HG03342 (cell line): ENCODE results near the gene SF3B2.

Experiments
- ATAC-seq: cut with Tn5 transposase; IDR thresholded peaks from one replicate; pipeline ENCODE4 v1.9.1; 2021; ENCODE audit warnings: mild to moderate bottlenecking, moderate library complexity; ENCODE audit not compliant: unreplicated experiment

The SF3B2 gene

GRCh38 chr11:66048547-66049323 lies 3.4 kb upstream of the SF3B2 start, which contains the start of gene GAL3ST3:
Gene GAL3ST3 (minus strand): TSS chr11:66049161. CDS start chr11:66045415, 3,746 bp downstream.
- no peak for ATAC-seq

DNA sequence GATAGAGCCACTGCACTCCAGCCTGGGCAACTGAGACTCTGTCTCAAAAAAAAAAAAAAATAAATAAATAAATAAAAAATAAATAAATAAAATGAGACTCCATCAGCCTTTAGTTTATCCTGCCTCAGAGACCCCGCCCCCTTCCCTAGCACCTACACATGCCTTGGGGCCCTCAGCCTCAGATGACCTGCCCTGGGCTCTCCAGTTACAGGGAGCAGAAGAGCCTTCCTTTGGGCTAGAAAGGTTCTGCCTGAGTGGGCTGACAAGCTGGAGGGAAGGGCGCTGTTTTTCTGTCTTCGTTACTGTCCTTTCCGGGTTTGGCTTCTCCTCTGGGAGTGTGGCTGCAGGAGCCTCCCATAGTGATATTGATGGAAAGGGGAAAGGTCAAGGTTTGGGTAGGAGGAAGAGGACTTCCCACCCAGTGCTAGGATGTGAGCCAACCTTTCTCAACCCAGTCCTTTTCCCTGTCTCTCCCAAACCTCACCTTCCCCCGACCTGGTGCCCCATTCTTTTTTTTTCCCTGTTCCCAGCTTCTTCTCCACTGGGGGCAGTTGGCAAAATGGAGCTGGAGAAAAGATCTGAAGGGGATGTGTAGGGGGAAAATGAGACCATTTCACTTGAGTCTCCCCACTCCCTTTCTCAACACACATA lies 1.5 kb upstream of the SF3B2 start:
- ATAC-seq, result no peak

GRCh38 chr11:66051371-66051765 lies 796 bp upstream of the SF3B2 start:
- no peak for ATAC-seq

- no peak for ATAC-seq
Measured at GRCh38 chr11:66052664-66052982, 459 bp downstream of the SF3B2 start.

GRCh38 chr11:66055021-66055420 lies 2.9 kb downstream of the SF3B2 start:
- no peak for ATAC-seq

DNA sequence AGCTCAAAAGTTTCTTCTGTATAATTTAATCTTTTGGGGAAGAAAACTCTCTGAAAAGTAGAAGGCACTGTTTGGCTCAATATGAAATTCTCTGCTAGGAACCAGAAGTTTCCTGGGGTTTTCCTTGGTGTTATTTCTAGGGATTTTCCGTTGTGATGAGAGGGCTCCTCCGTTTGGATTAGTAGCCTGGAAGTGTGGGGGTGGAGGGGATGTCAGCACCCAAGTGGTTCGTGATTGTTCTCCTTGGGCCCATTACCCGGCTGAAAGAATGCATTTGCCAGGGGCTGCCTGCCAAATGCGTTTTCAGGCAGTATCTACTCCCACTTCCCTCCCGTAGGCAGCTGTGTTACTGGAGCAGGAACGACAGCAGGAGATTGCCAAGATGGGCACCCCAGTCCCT lies 4.3 kb downstream of the SF3B2 start:
- ATAC-seq, result no peak

- no peak for ATAC-seq
Measured at GRCh38 chr11:66059966-66060680, 8.0 kb downstream of the SF3B2 start.

DNA sequence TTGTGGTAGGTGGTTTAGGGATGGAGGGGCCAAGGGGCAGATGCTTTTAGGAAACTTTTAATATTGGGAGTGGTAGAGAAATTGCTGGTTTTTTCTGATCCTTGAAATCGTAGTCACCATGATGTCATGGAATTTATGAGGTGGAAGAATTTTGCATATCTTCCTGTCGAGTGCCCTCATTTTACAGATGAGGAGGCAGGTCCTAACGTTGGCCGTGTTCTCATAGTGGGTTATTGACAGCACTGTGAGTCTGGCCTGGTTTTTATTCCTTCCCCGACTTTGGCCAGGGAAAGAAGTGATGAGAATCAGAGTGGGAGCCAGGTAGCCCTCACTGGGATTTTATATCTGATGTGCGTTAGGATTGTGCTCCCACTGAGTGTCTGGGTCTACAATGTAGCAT lies 9.1 kb downstream of the SF3B2 start:
- no peak for ATAC-seq

- no peak for ATAC-seq
Measured at GRCh38 chr11:66062408-66062807, 10.2 kb downstream of the SF3B2 start.

DNA sequence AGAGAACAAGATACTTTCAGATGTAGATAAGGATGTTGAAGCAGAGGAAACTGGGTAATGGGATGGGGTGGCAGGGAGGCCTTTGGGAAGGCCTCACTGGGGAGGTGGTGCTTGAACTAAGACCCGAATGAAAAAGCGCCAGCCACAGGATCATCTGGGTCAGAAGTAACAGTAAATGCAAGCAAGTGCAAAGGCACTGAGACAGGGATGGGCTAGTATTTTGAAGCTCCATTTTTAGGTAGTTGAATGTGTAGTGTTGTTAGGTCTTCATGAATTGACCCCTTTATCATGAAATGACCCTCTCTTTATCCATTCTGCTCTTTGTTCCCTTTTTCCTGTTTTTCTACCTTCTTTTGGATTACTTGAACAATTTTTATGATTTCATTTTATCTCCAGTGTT lies 11.7 kb downstream of the SF3B2 start:
- ATAC-seq, result no peak

DNA sequence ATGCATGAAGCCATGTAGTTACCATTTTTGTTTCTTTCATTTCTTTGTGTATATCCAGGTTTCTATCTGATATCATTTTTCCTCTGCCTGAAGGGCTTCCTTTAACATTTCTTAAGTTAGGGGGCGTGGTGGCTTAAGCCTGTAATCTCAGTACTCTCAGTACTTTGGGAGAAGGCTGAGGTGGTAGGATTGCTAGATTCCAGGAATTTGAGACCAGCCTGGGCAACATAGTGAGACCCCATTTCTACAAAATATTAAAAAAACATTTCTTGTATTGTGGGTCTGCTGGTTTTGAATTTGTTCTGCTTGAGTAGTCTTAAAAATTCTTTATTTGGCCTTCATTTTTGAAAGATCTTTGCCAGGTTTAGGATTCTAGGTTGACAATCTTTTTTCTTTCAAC lies 12.4 kb downstream of the SF3B2 start:
- ATAC-seq, result no peak

GRCh38 chr11:66066751-66067150 lies 14.6 kb downstream of the SF3B2 start:
- no peak for ATAC-seq

GRCh38 chr11:66067640-66068039 lies 15.5 kb downstream of the SF3B2 start:
- no peak for ATAC-seq

GRCh38 chr11:66068154-66068821 lies 16.1 kb downstream of the SF3B2 start:
- no peak for ATAC-seq

GRCh38 chr11:66068923-66069714 lies 17.0 kb downstream of the SF3B2 start:
- no peak for ATAC-seq

- peak; percentile 40 for ATAC-seq
Measured at GRCh38 chr11:66069715-66070603, 17.8 kb downstream of the SF3B2 start, which contains the start of gene PACS1. Gene PACS1 (plus strand): TSS chr11:66070272. CDS start chr11:66070487, 215 bp downstream.

DNA sequence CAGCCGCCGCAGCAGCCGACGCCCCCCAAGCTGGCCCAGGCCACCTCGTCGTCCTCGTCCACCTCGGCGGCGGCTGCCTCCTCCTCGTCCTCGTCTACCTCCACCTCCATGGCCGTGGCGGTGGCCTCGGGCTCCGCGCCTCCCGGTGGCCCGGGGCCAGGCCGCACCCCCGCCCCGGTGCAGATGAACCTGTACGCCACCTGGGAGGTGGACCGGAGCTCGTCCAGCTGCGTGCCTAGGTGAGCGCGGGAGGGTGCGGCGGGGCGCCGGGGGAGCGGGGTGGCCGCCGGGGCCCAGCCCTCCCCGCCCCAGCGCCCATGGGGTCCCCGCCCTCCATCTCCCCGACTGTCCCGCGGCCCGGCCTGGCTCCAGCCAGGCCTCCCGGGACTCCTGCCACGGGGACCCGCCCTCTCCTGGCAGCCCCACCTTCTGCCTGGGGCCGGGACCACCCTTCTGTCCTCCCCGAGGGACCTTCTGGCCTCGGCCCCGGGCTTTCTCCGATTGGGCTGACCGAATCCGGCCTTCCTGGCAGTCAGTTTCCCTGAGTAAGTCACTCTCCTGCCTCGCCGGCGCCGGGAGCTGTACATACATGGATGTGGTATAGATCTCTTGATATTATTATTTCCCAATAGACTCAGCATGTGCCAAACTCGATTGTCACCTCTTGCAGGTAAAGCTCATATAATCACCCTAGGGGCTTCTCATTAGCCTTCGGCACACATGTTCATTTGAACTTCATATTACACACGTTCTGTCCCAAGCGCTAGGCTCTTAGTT lies 18.6 kb downstream of the SF3B2 start:
- ATAC-seq, result peak; percentile 9

- no peak for ATAC-seq
Measured at GRCh38 chr11:66071381-66071801, 19.2 kb downstream of the SF3B2 start.

GRCh38 chr11:66072081-66072480 lies 19.9 kb downstream of the SF3B2 start:
- ATAC-seq, result no peak
